Measurements from ENCODE around the gene ABCC6.
"Not testable (repeated sequence)": the region's sequence is repeated elsewhere in the genome, so short reads cannot be mapped to it uniquely, and the experiment has no call there.

Gene ABCC6

DNA sequence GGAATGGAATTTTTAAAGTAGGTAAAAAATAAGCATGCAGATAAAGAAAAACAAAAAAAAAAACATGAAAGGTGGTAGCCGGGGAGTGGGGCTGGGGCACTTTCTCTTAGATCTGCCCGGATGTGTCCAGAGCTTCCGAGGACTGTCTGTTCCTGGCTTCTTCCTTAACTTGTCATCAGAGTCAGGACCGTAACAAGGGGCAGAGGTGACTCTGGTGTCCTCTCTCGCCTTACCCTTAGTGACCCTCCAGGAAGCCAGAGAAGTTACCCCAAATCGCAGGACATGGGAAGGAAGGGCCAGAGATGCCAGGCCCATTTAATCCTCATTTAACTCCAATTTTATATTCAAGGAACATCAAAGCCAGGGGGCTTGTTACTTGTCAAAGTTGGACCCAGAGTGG is 115.5 kb downstream of the ABCC6 start:
- no peak for TF ChIP-seq CTCF (IDR thresholded peaks at IDR 0.05; ENCODE audit: low read depth, low read length, missing control alignments)
- DNase-seq (ENCODE audit: low read depth), result no peak
- no peak overlapping the region for H3K4me3 ChIP-seq (ENCODE audit: low read depth, low read length)
- in situ Hi-C loops (cut with HindIII; ENCODE audit: low sequenced_read_pairs), result loop anchor here (5.0 kb wide), 1 partner anchor 241 kb away; no protein-coding TSS in a partner anchor

GRCh38 chr16:16106466-16106865 is 116.8 kb downstream of the ABCC6 start:
- TF ChIP-seq CTCF (IDR thresholded peaks at IDR 0.05; ENCODE audit: low read depth, low read length, missing control alignments), result no peak
- no peak for DNase-seq (ENCODE audit: low read depth)
- no peak overlapping the region for H3K4me3 ChIP-seq (ENCODE audit: low read depth, low read length)
- in situ Hi-C loops (cut with HindIII; ENCODE audit: low sequenced_read_pairs), result loop anchor here (5.0 kb wide), 1 partner anchor 239 kb away; no protein-coding TSS in a partner anchor

GRCh38 chr16:16105646-16106045 is 117.6 kb downstream of the ABCC6 start:
- in situ Hi-C loops (cut with HindIII; ENCODE audit: low sequenced_read_pairs), result loop anchor here (5.0 kb wide), 1 partner anchor 238 kb away; no protein-coding TSS in a partner anchor
- H3K4me3 ChIP-seq (ENCODE audit: low read depth, low read length), result no peak overlapping the region
- no peak for TF ChIP-seq CTCF (IDR thresholded peaks at IDR 0.05; ENCODE audit: low read depth, low read length, missing control alignments)
- no peak for DNase-seq (ENCODE audit: low read depth)

GRCh38 chr16:16104804-16105141 is 118.5 kb downstream of the ABCC6 start:
- not testable (repeated sequence) for H3K4me3 ChIP-seq (ENCODE audit: low read depth, low read length); DNase-seq (ENCODE audit: low read depth)
- in situ Hi-C loops (cut with HindIII; ENCODE audit: low sequenced_read_pairs), result loop anchor here (5.0 kb wide), 1 partner anchor 237 kb away; no protein-coding TSS in a partner anchor

DNA sequence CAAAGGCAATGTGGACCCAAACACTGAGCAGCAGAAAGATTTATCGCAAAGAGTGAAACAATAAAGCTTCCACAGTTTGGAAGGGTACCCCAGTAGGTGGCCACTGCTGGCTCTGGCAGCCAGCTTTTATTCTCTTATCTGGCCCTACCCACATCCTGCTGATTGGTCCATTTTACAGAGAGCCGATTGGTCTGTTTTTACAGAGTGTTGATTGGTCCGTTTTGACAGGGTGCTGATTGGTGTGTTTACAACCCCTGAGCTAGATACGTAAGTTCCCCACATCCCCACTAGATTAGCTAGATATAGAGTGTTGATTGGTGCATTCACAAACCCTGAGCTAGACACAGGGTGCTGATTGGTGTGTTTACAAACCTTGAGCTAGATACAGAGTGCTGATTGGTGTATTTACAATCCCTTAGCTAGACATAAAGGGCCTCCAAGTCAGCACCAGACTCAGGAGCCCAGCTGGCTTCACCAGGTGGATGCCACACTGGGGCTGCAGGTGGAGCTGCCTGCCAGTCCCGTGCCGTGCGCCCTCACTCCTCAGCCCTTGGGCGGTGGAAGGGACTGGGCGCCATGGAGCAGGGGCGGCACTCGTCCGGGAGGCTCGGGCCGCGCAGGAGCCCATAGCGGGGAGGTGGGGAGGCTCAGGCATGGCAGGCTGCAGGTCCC is 119.0 kb downstream of the ABCC6 start:
- H3K4me3 ChIP-seq (ENCODE audit: low read depth, low read length); DNase-seq (ENCODE audit: low read depth); in situ Hi-C loops (cut with HindIII; ENCODE audit: low sequenced_read_pairs): not testable (repeated sequence)

DNA sequence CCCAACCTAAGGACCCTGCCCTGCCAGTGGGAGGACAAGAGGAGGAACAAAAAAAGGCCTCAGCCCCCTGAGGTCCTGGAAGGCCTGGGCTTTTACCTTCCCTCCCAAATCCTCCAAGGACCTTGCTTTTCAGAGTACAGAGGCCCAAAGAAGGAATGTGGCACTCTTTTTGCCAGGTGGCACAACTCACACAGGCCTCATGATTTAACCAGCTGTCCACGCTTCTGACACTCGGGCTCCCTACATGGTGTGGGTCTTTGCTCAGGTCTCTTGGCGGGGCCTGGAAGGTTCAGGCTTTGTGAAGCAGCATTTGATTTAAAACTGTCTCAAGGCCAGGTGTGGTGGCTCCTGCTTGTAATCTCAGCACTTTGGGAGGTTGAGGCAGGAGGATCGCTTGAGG is 120.6 kb downstream of the ABCC6 start:
- no peak for DNase-seq (ENCODE audit: low read depth)
- in situ Hi-C loops (cut with HindIII; ENCODE audit: low sequenced_read_pairs), result no loop called here

DNA sequence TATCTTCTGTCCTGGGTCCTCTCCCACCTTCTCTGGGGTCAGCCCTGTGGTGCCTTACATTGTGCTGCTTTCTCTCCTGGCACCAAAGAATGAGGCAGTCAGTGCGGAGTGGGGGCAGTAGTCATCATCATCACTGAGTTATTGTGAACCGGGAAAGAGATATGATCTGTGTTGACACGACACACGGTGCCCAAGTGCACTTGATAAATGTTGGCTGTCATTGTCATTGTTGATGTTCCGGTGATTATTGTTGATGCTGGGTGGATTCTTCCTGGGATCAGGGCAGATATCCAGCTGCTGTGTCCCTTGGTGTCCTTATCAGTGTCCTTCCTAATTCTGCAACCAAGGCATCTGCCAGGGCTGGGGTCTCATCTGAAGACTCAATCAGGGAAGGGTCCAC is 121.7 kb downstream of the ABCC6 start:
- no peak for DNase-seq (ENCODE audit: low read depth)
- in situ Hi-C loops (cut with HindIII; ENCODE audit: low sequenced_read_pairs), result no loop called here
- no peak for TF ChIP-seq CTCF (IDR thresholded peaks at IDR 0.05; ENCODE audit: low read depth, low read length, missing control alignments)
- no peak overlapping the region for H3K4me3 ChIP-seq (ENCODE audit: low read depth, low read length)

More for the DNA sequence above, 120.6 kb downstream of the ABCC6 start:
- TF ChIP-seq CTCF (IDR thresholded peaks at IDR 0.05; ENCODE audit: low read depth, low read length, missing control alignments), result no peak
- no peak overlapping the region for H3K4me3 ChIP-seq (ENCODE audit: low read depth, low read length)

Measured in astrocyte of the cerebellum (primary cell).